RPMI8226 (cell line): Measurements from ENCODE around the gene RBM11.

Source experiments
- DNase-seq: peaks from one replicate; pipeline ENCODE4 v3.0.0-alpha.2; 2015

Gene RBM11

GRCh38 chr21:14215971-14216641, at the start of gene RBM11:
TSS of gene RBM11 (plus strand) at chr21:14216157. CDS start at chr21:14216187, 30 bp downstream.
- DNase-seq: peak; percentile 82

GRCh38 chr21:14166463-14167223, 49.3 kb upstream of the RBM11 start:
- DNase-seq: peak; percentile 22

GRCh38 chr21:14206222-14206621, 9.7 kb upstream of the RBM11 start:
- no peak for DNase-seq

- no peak for DNase-seq
Measured at GRCh38 chr21:14210738-14211137, 5.2 kb upstream of the RBM11 start, which contains the start of gene LIPI. TSS of gene LIPI (minus strand) at chr21:14210955. CDS start at chr21:14210845, 110 bp downstream.

- DNase-seq: no peak
Measured at GRCh38 chr21:14213164-14213563, 2.8 kb upstream of the RBM11 start.

GRCh38 chr21:14223365-14223764, 7.4 kb downstream of the RBM11 start:
- DNase-seq: no peak

GRCh38 chr21:14229399-14229798, 13.4 kb downstream of the RBM11 start:
- DNase-seq: no peak

GRCh38 chr21:14235101-14235500, 19.1 kb downstream of the RBM11 start:
- DNase-seq: no peak

- DNase-seq: no peak
Measured at GRCh38 chr21:14236180-14236579, 20.2 kb downstream of the RBM11 start.

- no peak for DNase-seq
Measured at GRCh38 chr21:14239281-14239680, 23.3 kb downstream of the RBM11 start.

- DNase-seq: peak; percentile 13
Measured at GRCh38 chr21:14241297-14241696, 25.3 kb downstream of the RBM11 start.

GRCh38 chr21:14243461-14243860, 27.5 kb downstream of the RBM11 start:
- no peak for DNase-seq

- no peak for DNase-seq
Measured at GRCh38 chr21:14243874-14244273, 27.9 kb downstream of the RBM11 start.

- no peak for DNase-seq
Measured at GRCh38 chr21:14244911-14245310, 29.0 kb downstream of the RBM11 start.

- no peak for DNase-seq
Measured at GRCh38 chr21:14245711-14246110, 29.8 kb downstream of the RBM11 start.

GRCh38 chr21:14251336-14251735, 35.4 kb downstream of the RBM11 start:
- DNase-seq: no peak

GRCh38 chr21:14259747-14260146, 43.8 kb downstream of the RBM11 start:
- peak; percentile 41 for DNase-seq

- no peak for DNase-seq
Measured at GRCh38 chr21:14260174-14260764, 44.3 kb downstream of the RBM11 start.

GRCh38 chr21:14262039-14262438, 46.1 kb downstream of the RBM11 start:
- no peak for DNase-seq

- no peak for DNase-seq
Measured at GRCh38 chr21:14263879-14264278, 47.9 kb downstream of the RBM11 start.

- no peak for DNase-seq
Measured at GRCh38 chr21:14265023-14265422, 49.1 kb downstream of the RBM11 start.

GRCh38 chr21:14267076-14267475, 51.1 kb downstream of the RBM11 start:
- no peak for DNase-seq

GRCh38 chr21:14270631-14271030, 54.7 kb downstream of the RBM11 start:
- no peak for DNase-seq

GRCh38 chr21:14271053-14271452, 55.1 kb downstream of the RBM11 start:
- DNase-seq: no peak
